GM12878 (cell line): ENCODE results near the gene SMG5. TPM values are rescaled to one million over a fixed set of nuclear protein-coding genes. Genes with fewer than 3 reads are reported as not detected.

Experiments used
- ATAC-seq: fragments of 200-7000 bp; cut with Tn5 transposase; 3 replicates; pipeline ENCODE4 v1.9.1; 2020; ENCODE audit warnings: mild to moderate bottlenecking, moderate library complexity
- BruUV-seq: library from RNA; stranded (reverse); fragments of 400-500 nt; replicated peaks from 2 replicates; lab custom pipeline; 2021; lab: Mats Ljungman, UMichigan
- CTCF ChIA-PET: fragments of 300-600 bp; sonication (Branson Sonifier 250); formaldehyde crosslinking; extraction: SDS; loops from one replicate; lab custom pipeline; 2021; ENCODE audit warnings: inconsistent platforms; lab: Yijun Ruan, JAX
- POLR2A ChIA-PET: fragments of 350-600 bp; formaldehyde crosslinking; extraction: SDS; loops from one replicate; lab custom pipeline; 2021; ENCODE audit warnings: inconsistent platforms; lab: Charles Lee
- RAD21 ChIA-PET: fragments of 300-600 bp; sonication (Branson Sonifier 250); formaldehyde crosslinking; loops from one replicate; lab custom pipeline; 2023; ENCODE audit warnings: antibody characterized with exemption; ENCODE audit not compliant: unreplicated experiment; lab: Charles Lee
- SMC1A ChIA-PET: fragments of 300-600 bp; sonication (Branson Sonifier 250); formaldehyde crosslinking; loops from one replicate; lab custom pipeline; 2023; ENCODE audit not compliant: unreplicated experiment, uncharacterized antibody; lab: Charles Lee
- DNase-seq: peaks from one replicate; pipeline ENCODE4 v3.0.0-alpha.2; 2011; ENCODE audit warnings: low read depth, low spot score
- FAIRE-seq: peaks from 3 replicates; lab custom pipeline; 2011; peaks lifted over from hg19 to GRCh38; lab: Jason Lieb, UNC
- H2AFZ ChIP-seq: 2 replicates; pipeline ENCODE4 v1.6.0; 2011; ENCODE audit warnings: low read depth, low read length, control low read depth; ENCODE audit not compliant: control insufficient read depth
- H3K27ac ChIP-seq: 2 replicates; pipeline ENCODE4 v1.5.1; 2011; ENCODE audit warnings: control low read depth; ENCODE audit not compliant: control insufficient read depth, insufficient read depth
- H3K27me3 ChIP-seq, 2 experiments: replicated peaks in 1 of 2; 2 replicates each; pipeline versions ENCODE4 v1.6.0 to v1.6.1; 2011; ENCODE audit warnings: low read length in 1 of 2; ENCODE audit not compliant: control insufficient read depth in 2 of 2, insufficient read depth in 2 of 2
- H3K36me3 ChIP-seq, 2 experiments: 2 replicates each; pipeline ENCODE4 v1.5.1; 2011; ENCODE audit warnings: low read length in 1 of 2; ENCODE audit not compliant: control insufficient read depth in 2 of 2, insufficient read depth in 2 of 2
- H3K4me1 ChIP-seq: 2 replicates; pipeline ENCODE4 v1.6.1; 2011; ENCODE audit warnings: mild to moderate bottlenecking, low read length, moderate library complexity, mixed read lengths; ENCODE audit not compliant: control insufficient read depth, insufficient read depth
- H3K4me2 ChIP-seq: 2 replicates; pipeline ENCODE4 v1.6.0; 2011; ENCODE audit warnings: control low read depth; ENCODE audit not compliant: control insufficient read depth, insufficient read depth
- H3K4me3 ChIP-seq: fragments of 200-600 bp; sonication (generic); 2 replicates; pipeline ENCODE4 v1.5.1; 2016
- H3K79me2 ChIP-seq: 2 replicates; pipeline ENCODE4 v1.6.0; 2011; ENCODE audit warnings: low read length; ENCODE audit not compliant: control insufficient read depth, insufficient read depth
- H3K9ac ChIP-seq: 2 replicates; pipeline ENCODE4 v1.8.0; 2011; ENCODE audit warnings: low read length, control low read depth, mixed read lengths; ENCODE audit not compliant: control insufficient read depth, insufficient read depth
- H3K9me3 ChIP-seq: replicated peaks from 3 replicates; pipeline ENCODE4 v1.5.1; 2011; ENCODE audit warnings: mild to moderate bottlenecking, low read length; ENCODE audit not compliant: control insufficient read depth, insufficient read depth
- H4K20me1 ChIP-seq: 2 replicates; pipeline ENCODE4 v1.6.0; 2011; ENCODE audit not compliant: control insufficient read depth, insufficient read depth
- CBX5 ChIP-seq: sonication (generic); IDR thresholded peaks from 2 replicates; pipeline ENCODE4 v1.6.1; 2016; ENCODE audit warnings: low read depth, moderate library complexity, mild to moderate bottlenecking, inconsistent platforms
- CREB1 ChIP-seq: IDR thresholded peaks from 2 replicates; pipeline ENCODE4 v1.6.1; 2012; ENCODE audit warnings: low read depth, mild to moderate bottlenecking, inconsistent platforms
- E4F1 ChIP-seq: fragments of 450-650 bp; IDR thresholded peaks from 2 replicates; pipeline ENCODE4 v1.6.1; 2018; ENCODE audit warnings: borderline replicate concordance, mild to moderate bottlenecking; ENCODE audit not compliant: partially characterized antibody
- KDM1A ChIP-seq: fragments of 200-600 bp; sonication (generic); IDR thresholded peaks from 2 replicates; pipeline ENCODE4 v1.6.1; 2016; ENCODE audit warnings: borderline replicate concordance
- LARP7 ChIP-seq: fragments of 450-650 bp; IDR thresholded peaks from 2 replicates; pipeline ENCODE4 v1.6.1; 2017; ENCODE audit warnings: mild to moderate bottlenecking
- NFIC ChIP-seq: IDR thresholded peaks from 2 replicates; pipeline ENCODE4 v1.6.1; 2012; ENCODE audit warnings: low read depth, mild to moderate bottlenecking, inconsistent platforms, low read length, moderate library complexity
- NFYB ChIP-seq: IDR thresholded peaks from 2 replicates; pipeline ENCODE4 v1.6.1; 2011; ENCODE audit warnings: low read depth, mild to moderate bottlenecking, low read length, improper control_type of control experiment, moderate library complexity; ENCODE audit not compliant: insufficient read depth
- NR2C1 ChIP-seq: fragments of 450-650 bp; IDR thresholded peaks from 2 replicates; pipeline ENCODE4 v1.6.1; 2017; ENCODE audit warnings: antibody characterized with exemption, mild to moderate bottlenecking, moderate library complexity
- NR2C2 ChIP-seq: IDR thresholded peaks from 2 replicates; pipeline ENCODE4 v1.6.1; 2011; ENCODE audit warnings: borderline replicate concordance, low read depth; ENCODE audit not compliant: control insufficient read depth, insufficient read length
- PAX8 ChIP-seq: fragments of 450-650 bp; IDR thresholded peaks from 2 replicates; pipeline ENCODE4 v1.6.1; 2017; ENCODE audit warnings: mild to moderate bottlenecking, moderate library complexity
- POLR2A ChIP-seq: IDR thresholded peaks from 2 replicates; pipeline ENCODE4 v1.6.1; 2011; ENCODE audit warnings: low read depth, mild to moderate bottlenecking, low read length
- RFX5 ChIP-seq: IDR thresholded peaks from 2 replicates; pipeline ENCODE4 v1.6.1; 2011; ENCODE audit warnings: low read depth, low read length, improper control_type of control experiment
- SUPT20H ChIP-seq: IDR thresholded peaks from 2 replicates; pipeline ENCODE4 v1.6.1; 2011; ENCODE audit warnings: low read depth, mild to moderate bottlenecking, low read length, moderate library complexity, borderline replicate concordance; ENCODE audit not compliant: control insufficient read depth
- ZBED1 ChIP-seq: IDR thresholded peaks from 2 replicates; pipeline ENCODE4 v1.6.1; 2016; ENCODE audit warnings: borderline replicate concordance
- ZBTB4 ChIP-seq: fragments of 450-650 bp; formaldehyde crosslinking; IDR thresholded peaks from 2 replicates; pipeline ENCODE4 v1.4.0; 2022; ENCODE audit warnings: mild to moderate bottlenecking, moderate library complexity
- WGBS: methylation state at CpG from one replicate; pipeline ENCODE4 v1.1.6; 2016; ENCODE audit warnings: low lambda C conversion rate; ENCODE audit not compliant: insufficient replicate concordance, insufficient coverage; ENCODE audit errors: missing lambda C conversion rate; 5-methylcytosine and 5-hydroxymethylcytosine counted together
- in situ Hi-C: fragments of 300-500 bp; cut with MboI; formaldehyde crosslinking; loops from 9 replicates; pipeline ENCODE4 v1.14.3; 2018; ENCODE audit warnings: mixed read lengths
- intact Hi-C: fragments of 100-400 bp; cut with micrococcal nuclease; formaldehyde crosslinking; loops from one replicate; pipeline ENCODE4 v1.14.2; 2022; ENCODE audit not compliant: unreplicated experiment
- polyA plus RNA-seq, 11 experiments: library from polyadenylated mRNA; depleted of rRNA in 4 of 11; unstranded in 6 of 11; stranded (reverse) in 5 of 11; fragments of >200 nt; fragmentation: Nextera tagmentation in 4 of 11; fragmentation: Illumina TruSeq in 1 of 11; extraction: Ambion mirVana in 4 of 11; extraction: Trizol in 1 of 11; gene quantifications; 1 replicate in 1 of 11; 2 replicates in 10 of 11; pipeline versions ENCODE4 v1.2.1 to v1.2.3, GENCODE V29; 2011 to 2016; ENCODE audit warnings: inconsistent platforms in 2 of 11, missing spikeins in 2 of 11, low read depth in 1 of 11
- total RNA-seq, 4 experiments: library from RNA; depleted of rRNA in 3 of 4; stranded (reverse); fragments of >200 nt in 3 of 4; fragmentation: Illumina TruSeq in 1 of 4; extraction: Trizol in 1 of 4; gene quantifications; 2 replicates each; pipeline versions ENCODE4 v1.2.1 to v1.2.3, GENCODE V29; 2013 to 2021
- TF ChIP-seq, protein P1 (sequence below): IDR thresholded peaks from 2 replicates; pipeline ENCODE4 v1.6.1; 2011; ENCODE audit warnings: low read depth, low read length, improper control_type of control experiment, borderline replicate concordance

SMG5 gene
- total and polyA plus RNA-seq, 10 of the 15 experiments (the other 5 are each of a cell fraction or from before 2014, with no cell fraction given) = 0.76 to 61.5 (median 48.8) TPM

DNA sequence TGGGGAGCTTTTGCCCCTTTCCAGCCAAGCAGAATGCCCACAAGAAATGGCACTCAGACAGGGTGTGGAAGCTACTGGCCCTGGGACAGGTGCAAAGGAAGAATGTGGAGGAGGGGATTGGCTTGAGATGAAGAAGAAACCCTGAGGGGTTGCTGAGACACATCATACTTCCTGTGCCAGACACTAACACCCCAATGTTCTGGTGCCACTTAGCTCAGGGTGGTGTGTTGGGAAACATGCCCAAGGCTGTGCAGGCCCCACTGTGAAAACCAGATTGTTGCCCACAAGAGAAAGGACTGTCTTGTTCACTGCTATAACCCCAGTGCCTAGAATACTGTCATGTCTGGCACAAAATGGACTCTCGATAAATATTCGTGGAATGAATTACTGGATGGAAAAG is 24.9 kb downstream of the SMG5 start (continued):
- no peak for TF ChIP-seq NFYB
- TF ChIP-seq, protein P1, sequence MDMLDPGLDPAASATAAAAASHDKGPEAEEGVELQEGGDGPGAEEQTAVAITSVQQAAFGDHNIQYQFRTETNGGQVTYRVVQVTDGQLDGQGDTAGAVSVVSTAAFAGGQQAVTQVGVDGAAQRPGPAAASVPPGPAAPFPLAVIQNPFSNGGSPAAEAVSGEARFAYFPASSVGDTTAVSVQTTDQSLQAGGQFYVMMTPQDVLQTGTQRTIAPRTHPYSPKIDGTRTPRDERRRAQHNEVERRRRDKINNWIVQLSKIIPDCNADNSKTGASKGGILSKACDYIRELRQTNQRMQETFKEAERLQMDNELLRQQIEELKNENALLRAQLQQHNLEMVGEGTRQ = no peak
- TF ChIP-seq NFIC = no peak
- no peak for TF ChIP-seq KDM1A
- TF ChIP-seq RFX5 = no peak
- TF ChIP-seq LARP7 = no peak
- TF ChIP-seq, all 136 proteins: peak for 0

DNA sequence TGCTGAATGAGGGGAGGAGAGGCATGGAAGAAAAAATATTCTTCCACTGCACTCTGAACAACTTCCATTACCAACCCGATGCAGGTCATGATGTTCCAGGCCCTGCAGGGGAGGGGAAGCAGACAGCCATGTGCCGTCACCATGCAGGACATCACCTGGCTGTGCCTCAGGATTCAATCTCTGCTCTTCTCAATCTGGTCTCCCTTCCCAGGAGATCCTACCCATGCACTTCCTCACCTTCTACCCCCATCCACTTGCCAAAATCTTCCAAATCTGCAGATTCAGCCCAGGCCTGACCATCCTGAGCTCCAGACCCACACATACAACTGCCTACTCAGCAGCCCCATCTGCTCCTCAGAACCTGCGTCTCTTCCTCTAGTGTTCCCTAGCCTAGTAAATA is 29.0 kb downstream of the SMG5 start:
- 91% methylated on average over 3 of the region's 3 CpGs for WGBS
- POLR2A ChIA-PET = interaction anchor here (0.5 kb wide), 1 partner anchor 13 kb away, joined by 5 read pairs; no protein-coding TSS in a partner anchor
- in situ Hi-C loops (no loop called here), intact Hi-C loops (no loop called here)
- Histone ChIP-seq H3K79me2 (no peaks in the 10 kb centered on the region), H4K20me1 (no peaks in the 10 kb centered on the region), H3K27me3 (no peaks in the 10 kb centered on the region), H3K9me3 (no peaks in the 10 kb centered on the region), H3K4me2 (no peak overlapping the region), H3K9ac (no peak overlapping the region), H3K36me3 (peaks cover 22 to 50% of the 10 kb centered on the region in 2 experiments), H3K4me3 (no peak overlapping the region), H2AFZ (no peak overlapping the region), H3K4me1 (no peaks in the 10 kb centered on the region), H3K27ac (no peak overlapping the region)
- CTCF ChIA-PET = no interaction called here
- BruUV-seq = no TSS peak
- RAD21 ChIA-PET = no interaction called here
- no peak for ATAC-seq
- no peak for FAIRE-seq
- SMC1A ChIA-PET = no interaction called here
- TF ChIP-seq ZBTB4 (CRISPR knock-in tag) (no peak), CBX5 (no peak), ZBED1 (no peak), CREB1 (no peak), NR2C2 (no peak), PAX8 (no peak), SUPT20H (no peak), NR2C1 (no peak), POLR2A (no peak), E4F1 (no peak)
- DNase-seq = no peak
